ENCODE measurements around the gene KCTD14. TPM values are rescaled to one million over a fixed set of nuclear protein-coding genes. Genes with fewer than 3 reads are reported as not detected.
"Not testable (repeated sequence)": the region's sequence is repeated elsewhere in the genome, so short reads cannot be mapped to it uniquely, and the experiment has no call there.

The KCTD14 gene
- total RNA-seq, 2 donors from 2014 or later = 0.34 TPM; not detected in 1

DNA sequence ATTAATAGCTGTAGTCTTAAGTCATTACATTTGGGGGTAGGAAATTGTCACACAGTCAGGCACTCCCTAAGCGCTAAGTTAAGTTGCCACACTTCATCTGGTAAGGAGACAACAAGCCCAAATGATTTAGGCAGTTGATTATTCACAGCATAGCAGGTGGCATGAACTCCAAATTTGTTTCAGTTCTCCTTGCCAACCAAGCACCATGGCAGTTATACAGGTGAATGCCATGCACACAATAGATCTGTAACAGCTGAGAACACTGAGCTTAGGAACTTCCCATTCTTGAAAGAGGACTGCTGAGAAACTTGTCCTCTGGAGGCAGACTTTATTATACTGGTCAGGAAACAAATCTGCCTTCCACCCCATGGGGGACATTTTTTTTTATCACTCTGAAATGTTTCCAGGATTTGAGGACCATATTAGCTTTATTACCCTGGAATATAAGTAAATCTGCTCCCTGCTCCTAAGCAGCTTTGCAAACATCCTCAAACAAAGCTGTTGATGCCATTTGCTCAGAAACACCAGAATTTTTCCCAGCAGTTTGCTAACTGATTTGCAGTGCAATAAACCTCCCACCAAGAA is 23.5 kb downstream of the KCTD14 start:
- H3K4me3 Mint-ChIP-seq = no peak overlapping the region
- H3K9me3 Mint-ChIP-seq = no peaks in the 10 kb centered on the region
- H3K27me3 Mint-ChIP-seq (ENCODE audit: low read depth) = peaks cover 8% of the 10 kb centered on the region
- peaks cover 17% of the 10 kb centered on the region for H3K4me1 Mint-ChIP-seq (ENCODE audit: low read depth)
- H3K36me3 Mint-ChIP-seq (ENCODE audit: insufficient read depth in 2 of 2) = no peaks in the 10 kb centered on the region
- no peak overlapping the region for H3K27ac Mint-ChIP-seq
- ATAC-seq (replicated peaks in 1 of 2) (no peak), DNase-seq (no peak)

DNA sequence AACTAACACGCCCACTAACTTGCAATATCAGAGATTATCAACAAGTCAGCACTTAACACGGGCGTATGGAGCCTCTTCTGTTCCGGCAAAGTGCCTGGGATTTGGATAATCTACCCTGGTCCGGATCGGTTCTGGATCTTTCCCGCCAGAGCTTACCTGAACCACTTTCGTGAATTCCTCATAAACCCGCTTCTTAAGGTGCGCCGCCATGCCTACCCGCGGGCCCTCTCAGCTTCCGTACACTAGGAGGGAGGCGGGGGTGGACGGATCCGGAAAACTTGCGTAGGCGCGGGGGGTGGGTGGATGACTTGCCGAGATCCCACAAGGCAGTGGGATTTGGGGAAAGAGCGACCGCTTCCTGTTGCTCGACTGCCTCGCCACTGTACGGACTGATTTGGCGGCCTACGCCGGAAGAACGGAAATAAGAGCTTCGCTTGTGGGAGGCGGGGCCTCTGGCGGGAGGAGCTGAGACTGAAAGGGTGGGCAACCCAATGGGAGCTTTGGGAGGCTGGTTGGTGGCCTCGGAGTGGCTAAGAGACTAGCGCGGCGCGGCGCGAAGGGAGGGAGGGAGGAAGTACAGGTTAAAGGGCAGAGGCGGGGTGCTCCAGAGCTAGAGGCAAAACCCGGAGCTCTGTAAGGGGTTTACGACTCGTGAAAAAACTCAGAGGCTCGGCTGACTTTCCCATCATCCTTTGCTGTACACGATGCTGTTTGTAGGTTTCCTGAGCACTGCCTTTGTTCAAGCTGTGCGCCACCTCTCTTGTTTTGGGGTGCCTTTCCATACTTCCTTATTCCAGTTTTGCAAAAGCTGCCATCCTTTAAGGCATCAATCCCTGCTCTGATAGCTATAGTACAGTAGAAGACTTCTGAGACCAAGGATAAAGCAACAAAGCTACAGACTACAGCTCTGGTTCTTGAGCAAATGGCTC is 28.4 kb downstream of the KCTD14 start, which contains the start of gene INTS4:
Gene INTS4, minus strand, starts transcription at position 235 of the 929 bp plus-strand sequence. Its CDS starts 25 bp downstream, at position 210.
- ATAC-seq (replicated peaks in 1 of 2) (peak; percentile 99), DNase-seq (peak; percentile 97 to 99)
- H3K27me3 Mint-ChIP-seq (ENCODE audit: low read depth) = no peaks in the 10 kb centered on the region
- no peaks in the 10 kb centered on the region for H3K36me3 Mint-ChIP-seq (ENCODE audit: insufficient read depth in 2 of 2)
- no peaks in the 10 kb centered on the region for H3K9me3 Mint-ChIP-seq
- peak within 1 kb of the TSS; percentile 95 for H3K27ac Mint-ChIP-seq
- peak within 1 kb of the TSS; percentile 90 to 94 for H3K4me3 Mint-ChIP-seq
- H3K4me1 Mint-ChIP-seq (ENCODE audit: low read depth) = peaks cover 36% of the 10 kb centered on the region

- ATAC-seq (replicated peaks in 1 of 2) = no peak
- Mint-ChIP-seq H3K4me3 (peak overlapping the region; percentile 90 to 94), H3K27me3 (ENCODE audit: low read depth) (no peaks in the 10 kb centered on the region), H3K36me3 (ENCODE audit: insufficient read depth in 2 of 2) (no peaks in the 10 kb centered on the region), H3K9me3 (no peaks in the 10 kb centered on the region), H3K27ac (peak overlapping the region; percentile 95), H3K4me1 (ENCODE audit: low read depth) (peaks cover 36% of the 10 kb centered on the region)
- DNase-seq = peak in 1 of 2 donors; percentile 8
These were observed 29.2 kb downstream of the KCTD14 start for GRCh38 chr11:77993902-77994301.

GRCh38 chr11:77990981-77991380 is 32.1 kb downstream of the KCTD14 start:
- Mint-ChIP-seq H3K27ac (no peak overlapping the region), H3K4me3 (no peak overlapping the region), H3K27me3 (ENCODE audit: low read depth) (no peaks in the 10 kb centered on the region), H3K9me3 (no peaks in the 10 kb centered on the region), H3K36me3 (ENCODE audit: insufficient read depth in 2 of 2) (peaks cover 2 to 10% of the 10 kb centered on the region in 2 donors), H3K4me1 (ENCODE audit: low read depth) (peaks cover 38% of the 10 kb centered on the region)
- ATAC-seq (replicated peaks in 1 of 2) = no peak
- DNase-seq = no peak

- DNase-seq; H3K27me3 Mint-ChIP-seq (ENCODE audit: low read depth); H3K4me3 Mint-ChIP-seq; ATAC-seq (replicated peaks in 1 of 2); H3K9me3 Mint-ChIP-seq; H3K27ac Mint-ChIP-seq: not testable (repeated sequence)
- Mint-ChIP-seq H3K4me1 (ENCODE audit: low read depth) (peaks cover 24% of the 10 kb centered on the region), H3K36me3 (ENCODE audit: insufficient read depth in 2 of 2) (peaks cover 8 to 19% of the 10 kb centered on the region in 2 donors)
These were observed 36.6 kb downstream of the KCTD14 start for GRCh38 chr11:77986456-77986855.

- Mint-ChIP-seq H3K27me3 (ENCODE audit: low read depth) (no peaks in the 10 kb centered on the region), H3K4me1 (ENCODE audit: low read depth) (peaks cover 23% of the 10 kb centered on the region), H3K9me3 (no peaks in the 10 kb centered on the region), H3K4me3 (no peak overlapping the region), H3K36me3 (ENCODE audit: insufficient read depth in 2 of 2) (peaks cover 8 to 21% of the 10 kb centered on the region in 2 donors), H3K27ac (no peak overlapping the region)
- ATAC-seq (replicated peaks in 1 of 2) (no peak), DNase-seq (no peak)
These were observed 41.6 kb downstream of the KCTD14 start for GRCh38 chr11:77981346-77981947.

- peaks cover 1% of the 10 kb centered on the region in 2 donors for H3K36me3 Mint-ChIP-seq (ENCODE audit: insufficient read depth in 2 of 2)
- no peaks in the 10 kb centered on the region for H3K27me3 Mint-ChIP-seq (ENCODE audit: low read depth)
- ATAC-seq (replicated peaks in 1 of 2) (no peak), DNase-seq (no peak)
- no peaks in the 10 kb centered on the region for H3K4me1 Mint-ChIP-seq (ENCODE audit: low read depth)
- H3K27ac Mint-ChIP-seq = no peak overlapping the region
- H3K4me3 Mint-ChIP-seq = no peak overlapping the region
- no peaks in the 10 kb centered on the region for H3K9me3 Mint-ChIP-seq
These were observed 54.7 kb downstream of the KCTD14 start for GRCh38 chr11:77968337-77968736.

GRCh38 chr11:77967753-77968152 is 55.3 kb downstream of the KCTD14 start:
- Mint-ChIP-seq H3K4me3 (no peak overlapping the region), H3K36me3 (ENCODE audit: insufficient read depth in 2 of 2) (peaks cover 1% of the 10 kb centered on the region in 2 donors), H3K27me3 (ENCODE audit: low read depth) (no peaks in the 10 kb centered on the region), H3K4me1 (ENCODE audit: low read depth) (no peaks in the 10 kb centered on the region), H3K9me3 (no peaks in the 10 kb centered on the region), H3K27ac (no peak overlapping the region)
- ATAC-seq (replicated peaks in 1 of 2) = no peak
- no peak for DNase-seq

DNA sequence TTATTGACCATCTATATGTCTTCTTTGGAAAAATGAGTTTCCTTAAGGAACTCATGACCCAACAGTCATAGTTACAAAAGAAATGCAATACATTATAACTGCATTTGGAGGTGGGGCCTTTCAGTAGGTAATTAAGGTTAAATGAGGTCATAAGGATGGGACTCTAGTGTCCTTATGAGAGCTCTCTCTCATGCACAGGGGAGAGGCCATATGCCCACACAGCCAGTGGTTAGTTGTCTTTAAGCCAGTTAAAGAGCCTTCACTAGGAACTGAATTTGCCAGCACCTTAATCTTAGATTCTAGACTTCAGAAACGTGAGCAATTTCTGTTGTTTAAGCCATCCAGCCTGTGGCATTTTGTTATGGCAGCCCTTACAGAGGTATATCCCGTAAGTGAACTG is 56.0 kb downstream of the KCTD14 start:
- no peak for ATAC-seq (replicated peaks in 1 of 2)
- no peak overlapping the region for H3K27ac Mint-ChIP-seq

DNA sequence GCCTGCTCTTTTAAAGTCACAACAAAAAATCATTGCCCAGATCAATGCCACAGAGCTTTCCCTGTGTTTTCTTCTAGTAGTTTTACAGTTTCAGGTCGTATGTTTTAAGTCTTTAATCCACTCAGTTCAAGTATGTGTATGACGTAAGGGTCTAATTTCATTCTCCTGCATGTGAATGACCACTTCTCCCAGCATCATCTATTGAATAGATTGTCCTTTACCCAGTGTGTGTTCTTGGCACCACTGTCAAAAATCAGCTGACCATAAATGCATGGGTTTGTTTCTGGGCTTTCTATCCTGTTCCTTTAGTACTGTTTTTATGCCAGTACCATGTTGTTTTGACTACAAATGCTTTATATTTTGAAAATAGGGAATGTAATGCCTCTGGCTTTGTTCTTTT is 56.7 kb downstream of the KCTD14 start:
- ATAC-seq (replicated peaks in 1 of 2) (no peak), DNase-seq (no peak)
- Mint-ChIP-seq H3K27me3 (ENCODE audit: low read depth) (no peaks in the 10 kb centered on the region), H3K4me1 (ENCODE audit: low read depth) (no peaks in the 10 kb centered on the region), H3K9me3 (no peaks in the 10 kb centered on the region), H3K36me3 (ENCODE audit: insufficient read depth in 2 of 2) (peaks cover 0 to 1% of the 10 kb centered on the region in 2 donors), H3K4me3 (no peak overlapping the region), H3K27ac (no peak overlapping the region)

More for the DNA sequence above, 56.0 kb downstream of the KCTD14 start:
- Mint-ChIP-seq H3K27me3 (ENCODE audit: low read depth) (no peaks in the 10 kb centered on the region), H3K36me3 (ENCODE audit: insufficient read depth in 2 of 2) (peaks cover 1% of the 10 kb centered on the region in 2 donors), H3K4me1 (ENCODE audit: low read depth) (no peaks in the 10 kb centered on the region), H3K9me3 (no peaks in the 10 kb centered on the region), H3K4me3 (no peak overlapping the region)
- no peak for DNase-seq

Other genes with a start within 250 kb of the KCTD14 start
- 10 to 100 TPM; 57.6 to 69.9 TPM for gene RSF1, start 202.6 kb downstream of the KCTD14 start, total RNA-seq
- 10 to 100 TPM; 10.5 to 14.7 TPM for gene AAMDC, start 202.1 kb downstream of the KCTD14 start, total RNA-seq
- 10 to 100 TPM; 50.4 to 52.3 TPM for gene INTS4, start 28.6 kb downstream of the KCTD14 start, total RNA-seq
- gene THRSP, start 40.6 kb upstream of the KCTD14 start, total RNA-seq = not detected
- 100 to 1,000 TPM; 190 to 199 TPM for gene NDUFC2, start 56.6 kb upstream of the KCTD14 start, total RNA-seq
- gene ALG8, start 116.3 kb upstream of the KCTD14 start, total RNA-seq = 10 to 100 TPM; 45.6 to 47.9 TPM
- 10 to 100 TPM; 22.4 to 31.8 TPM for gene KCTD21, start 165.3 kb upstream of the KCTD14 start, total RNA-seq
- 10 to 100 TPM; 17.3 to 18.9 TPM for gene USP35, start 165.6 kb upstream of the KCTD14 start, total RNA-seq